ENCODE data around the gene ZIC1.

The ZIC1 gene

GRCh38 chr3:147409143-147410115 is at the start of gene ZIC1:
Gene ZIC1, plus strand, starts transcription at chr3:147409365. Its CDS starts 748 bp downstream, at chr3:147410113.
- no peak for DNase-seq (ENCODE audit: low read depth)

- DNase-seq (ENCODE audit: low read depth), result no peak
These were observed 49.1 kb upstream of the ZIC1 start for GRCh38 chr3:147360051-147360439.

GRCh38 chr3:147360646-147361453 is 48.3 kb upstream of the ZIC1 start:
- DNase-seq (ENCODE audit: low read depth), result no peak

GRCh38 chr3:147361454-147362420 is 47.4 kb upstream of the ZIC1 start:
- DNase-seq (ENCODE audit: low read depth), result no peak

GRCh38 chr3:147364771-147365170 is 44.4 kb upstream of the ZIC1 start:
- no peak for DNase-seq (ENCODE audit: low read depth)

- no peak for DNase-seq (ENCODE audit: low read depth)
These were observed 43.7 kb upstream of the ZIC1 start for GRCh38 chr3:147365196-147366115.

- no peak for DNase-seq (ENCODE audit: low read depth)
These were observed 41.5 kb upstream of the ZIC1 start for GRCh38 chr3:147367676-147368075.

GRCh38 chr3:147368151-147368550 is 41.0 kb upstream of the ZIC1 start:
- no peak for DNase-seq (ENCODE audit: low read depth)

- no peak for DNase-seq (ENCODE audit: low read depth)
These were observed 40.5 kb upstream of the ZIC1 start for GRCh38 chr3:147368561-147369221.

GRCh38 chr3:147369231-147369630 is 39.9 kb upstream of the ZIC1 start:
- no peak for DNase-seq (ENCODE audit: low read depth)

GRCh38 chr3:147369661-147370123 is 39.5 kb upstream of the ZIC1 start:
- DNase-seq (ENCODE audit: low read depth), result no peak

- no peak for DNase-seq (ENCODE audit: low read depth)
These were observed 38.8 kb upstream of the ZIC1 start for GRCh38 chr3:147370349-147370748.

- no peak for DNase-seq (ENCODE audit: low read depth)
These were observed 38.0 kb upstream of the ZIC1 start for GRCh38 chr3:147371140-147371539.

- DNase-seq (ENCODE audit: low read depth), result no peak
These were observed 37.3 kb upstream of the ZIC1 start for GRCh38 chr3:147371771-147372340.

- no peak for DNase-seq (ENCODE audit: low read depth)
These were observed 36.6 kb upstream of the ZIC1 start for GRCh38 chr3:147372525-147373027.

- no peak for DNase-seq (ENCODE audit: low read depth)
These were observed 35.9 kb upstream of the ZIC1 start for GRCh38 chr3:147373301-147373700.

- DNase-seq (ENCODE audit: low read depth), result no peak
These were observed 31.5 kb upstream of the ZIC1 start for GRCh38 chr3:147377412-147378367.

GRCh38 chr3:147379651-147380050 is 29.5 kb upstream of the ZIC1 start:
- no peak for DNase-seq (ENCODE audit: low read depth)

Data from fibroblast of the conjunctiva (primary cell).